Measurements from ENCODE around the gene ZNF620. TPM values are rescaled to one million over a fixed set of nuclear protein-coding genes. Genes with fewer than 3 reads are reported as not detected.

Gene ZNF620
- total RNA-seq, 4 donors from 2014 or later = 2.6 to 8.0 (median 4.3) TPM; not detected in 1

DNA sequence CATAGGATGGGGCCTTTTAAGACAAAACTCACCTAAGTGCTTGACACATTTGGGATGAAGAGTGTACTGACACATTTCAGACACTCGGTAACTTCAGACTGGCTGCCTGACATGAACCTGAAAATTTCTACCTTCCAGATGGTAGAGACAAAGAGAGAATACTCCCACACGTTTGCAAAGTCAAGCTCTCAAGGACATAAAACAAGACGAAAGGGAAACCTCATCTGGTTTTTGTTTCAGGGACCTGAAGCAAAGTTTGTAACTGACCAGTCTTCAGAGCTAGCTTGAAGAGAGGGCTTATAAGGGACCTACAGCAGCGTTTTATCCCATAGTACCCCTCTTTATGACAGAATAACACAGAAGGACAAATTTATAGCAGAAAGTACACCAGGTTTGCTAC lies 60.9 kb downstream of the ZNF620 start:
- in situ Hi-C loops (cut with MboI; ENCODE audit: low pct_ligation_motif_present in 1 of 4, low pct_unique_long_range_greater_than_20kb in 1 of 4, low sequenced_read_pairs in 3 of 4) (no loop called here), intact Hi-C loops (cut with DNase I; ENCODE audit: low total_unique reads) (no loop called here)
- WGBS, 2 donors (ENCODE audit: low coverage in 1 of 2) = 61 to 68% methylated on average over 4 of the region's 4 CpGs
- TF ChIP-seq, protein P1, sequence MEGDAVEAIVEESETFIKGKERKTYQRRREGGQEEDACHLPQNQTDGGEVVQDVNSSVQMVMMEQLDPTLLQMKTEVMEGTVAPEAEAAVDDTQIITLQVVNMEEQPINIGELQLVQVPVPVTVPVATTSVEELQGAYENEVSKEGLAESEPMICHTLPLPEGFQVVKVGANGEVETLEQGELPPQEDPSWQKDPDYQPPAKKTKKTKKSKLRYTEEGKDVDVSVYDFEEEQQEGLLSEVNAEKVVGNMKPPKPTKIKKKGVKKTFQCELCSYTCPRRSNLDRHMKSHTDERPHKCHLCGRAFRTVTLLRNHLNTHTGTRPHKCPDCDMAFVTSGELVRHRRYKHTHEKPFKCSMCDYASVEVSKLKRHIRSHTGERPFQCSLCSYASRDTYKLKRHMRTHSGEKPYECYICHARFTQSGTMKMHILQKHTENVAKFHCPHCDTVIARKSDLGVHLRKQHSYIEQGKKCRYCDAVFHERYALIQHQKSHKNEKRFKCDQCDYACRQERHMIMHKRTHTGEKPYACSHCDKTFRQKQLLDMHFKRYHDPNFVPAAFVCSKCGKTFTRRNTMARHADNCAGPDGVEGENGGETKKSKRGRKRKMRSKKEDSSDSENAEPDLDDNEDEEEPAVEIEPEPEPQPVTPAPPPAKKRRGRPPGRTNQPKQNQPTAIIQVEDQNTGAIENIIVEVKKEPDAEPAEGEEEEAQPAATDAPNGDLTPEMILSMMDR (IDR thresholded peaks at IDR 0.05) = no peak
- TF ChIP-seq EP300 (IDR thresholded peaks at IDR 0.05; ENCODE audit: low read depth) = no peak
- no peak for TF ChIP-seq POLR2A (IDR thresholded peaks at IDR 0.05)
- TF ChIP-seq POLR2AphosphoS5 (IDR thresholded peaks at IDR 0.05) = no peak
- Histone ChIP-seq H3K27me3 (no peaks in the 10 kb centered on the region), H3K27ac (no peak overlapping the region), H3K4me1 (no peaks in the 10 kb centered on the region), H3K36me3 (no peaks in the 10 kb centered on the region), H3K9me3 (peaks cover 0 to 4% of the 10 kb centered on the region in 2 donors), H3K4me3 (no peak overlapping the region)
- no peak for DNase-seq

Small RNA genes within 50 kb of the gene (small RNA-seq; reads per million reads assigned to genes)
- gene RNU5B-2P = 0 to 0.12 (median 0) reads per million in 4 donors

Other genes starting within 250 kb of the ZNF620 start
- gene EIF1B, start 196.3 kb upstream of the ZNF620 start, total RNA-seq = 10 to 100 TPM in 3 of 4 donors, 1 to 10 TPM in 1; 5.2 to 90.2 (median 25.2) TPM
- 1 to 10 TPM in 3 of 4 donors, under 1 TPM in 1; 0.37 to 7.2 (median 2.0) TPM for gene ENTPD3, start 118.9 kb upstream of the ZNF620 start, total RNA-seq
- 100 to 1,000 TPM in 3 of 4 donors, 10 to 100 TPM in 1; 90.1 to 299 (median 194) TPM for gene RPL14, start 48.7 kb upstream of the ZNF620 start, total RNA-seq
- gene ZNF619, start 28.9 kb upstream of the ZNF620 start, total RNA-seq = 1 to 10 TPM; 2.0 to 7.9 (median 4.8) TPM
- 10 to 100 TPM; 11.9 to 21.9 (median 16.2) TPM for gene ZNF621, start 18.9 kb downstream of the ZNF620 start, total RNA-seq